Heart left ventricle (tissue), 16 donors: Measurements from ENCODE around the gene FOXJ3. TPM values are rescaled to one million over a fixed set of nuclear protein-coding genes. Genes with fewer than 3 reads are reported as not detected.

Experiments
- ATAC-seq, 4 donors: fragments of 200-7000 bp; cut with Tn5 transposase; one replicate each; pipeline ENCODE4 v1.9.1; 2020 to 2022; ENCODE audit warnings: moderate library complexity in 4 of 4, mild to moderate bottlenecking in 3 of 4, moderate number of reproducible peaks in 1 of 4
- DNase-seq, 5 donors: peaks; one replicate each; pipeline ENCODE4 v3.0.0-alpha.2; 2020
- H3K27ac ChIP-seq, 12 donors: fragments of 200-600 bp; sonication (generic) in 4 of 12; one replicate each; pipeline versions ENCODE4 v1.5.0 to v1.8.0; 2016 to 2022; ENCODE audit warnings: mild to moderate bottlenecking in 2 of 12
- H3K27me3 ChIP-seq, 9 donors: fragments of 200-600 bp; sonication (generic) in 2 of 9; one replicate each; pipeline versions ENCODE4 v1.5.1 to v1.8.0; 2016 to 2022; ENCODE audit warnings: mild to moderate bottlenecking in 3 of 9
- H3K36me3 ChIP-seq, 9 donors: fragments of 200-600 bp; sonication (generic) in 2 of 9; one replicate each; pipeline versions ENCODE4 v1.5.0 to v1.8.0; 2018 to 2022; ENCODE audit warnings: mild to moderate bottlenecking in 2 of 9
- H3K4me1 ChIP-seq, 12 donors: fragments of 200-600 bp; sonication (generic) in 4 of 12; one replicate each; pipeline versions ENCODE4 v1.5.0 to v1.8.0; 2016 to 2022; ENCODE audit warnings: mild to moderate bottlenecking in 3 of 12
- H3K4me3 ChIP-seq, 12 donors: fragments of 200-600 bp; sonication (generic) in 4 of 12; one replicate each; pipeline versions ENCODE4 v1.5.0 to v1.8.0; 2017 to 2022; ENCODE audit warnings: mild to moderate bottlenecking in 9 of 12, moderate library complexity in 4 of 12
- H3K9me3 ChIP-seq, 12 donors: fragments of 200-600 bp; sonication (generic) in 4 of 12; one replicate each; pipeline versions ENCODE4 v1.5.0 to v1.8.0; 2016 to 2022; ENCODE audit warnings: mild to moderate bottlenecking in 1 of 12
- POLR2A ChIP-seq, 2 donors: fragments of 450-650 bp; IDR thresholded peaks; one replicate each; pipeline ENCODE4 v1.6.1; 2017; ENCODE audit warnings: antibody characterized with exemption in 2 of 2, mild to moderate bottlenecking in 2 of 2, moderate library complexity in 2 of 2
- whole genome bisulfite sequencing, 4 donors: extraction: QIAGEN DNeasy Blood & Tissue Kit in 2 of 4; methylation state at CpG; one replicate each; pipeline versions ENCODE4 v1.1.5 to v1.1.7; 2013 to 2018; 5-methylcytosine and 5-hydroxymethylcytosine counted together
- intact Hi-C, 10 donors: fragments of 100-400 bp; cut with DNase I; formaldehyde crosslinking; loops; one replicate each; pipeline versions ENCODE4 v1.11.1 to v1.14.2; 2022
- polyA plus RNA-seq, 2 donors: library from polyadenylated mRNA; stranded (reverse); fragments of 200-250 nt; gene quantifications; one replicate each; pipeline ENCODE4 v1.2.3, GENCODE V29; 2013
- total RNA-seq, 9 donors: library from RNA; depleted of rRNA in 2 of 9; stranded (reverse); fragments of >200 nt in 2 of 9; fragmentation: NEBNext Ultra II Directional in 3 of 9; extraction: Animal tissue kit (Norgen Biotek cat#: 25700) in 3 of 9; gene quantifications; one replicate each; pipeline versions ENCODE4 v1.1.0 to v1.2.4, GENCODE V29; 2016 to 2023
- TF ChIP-seq, protein P1 (sequence below), 12 donors: fragments of 200-600 bp; sonication (generic) in 4 of 12; IDR thresholded peaks; one replicate each; pipeline versions ENCODE4 v1.5.0 to v1.8.0; 2018 to 2022; ENCODE audit warnings: antibody characterized with exemption in 12 of 12, mild to moderate bottlenecking in 5 of 12
- donor health status: ischemic (EF 13 %, LVEDD 7.1; RV severe dilation, severe dysfunction).
- donor health status: healthy with polysubstance abuse.
- donor health status: DM: no; HTN: yes; CAD: no.
- donor health status: DM: no; HTN: no; CAD: no.
- donor health status: ischemic (EF 25% LVEDD 6.9; RV normal size, moderate dysfunction).
- donor health status: ischemic (EF 25% LVEDD 5.7; RV mildly dilated, moderate dysfunction).
- donor health status: healthy.
- donor health status: DM: yes; HTN: yes; CAD: no.
- donor health status: ischemic (EF 35%, LVEDD 5.7; RV mildly dilated, moderate dysfunction).
- donor health status: nonischemic (EF 11% LVEDD 7.7; RV severe dilation, severe dysfunction).
- donor health status: DM: yes; HTN: yes; CAD: no.
- donor health status: PGD.
- donor health status: ischemic (EF 29% LVEDD 5.4; RV normal size, mild dysfunction).
- donor health status: nonischemic (EF 23%, LVEDD 6.1; RV moderate dilation, normal function).

The FOXJ3 gene
- total and polyA plus RNA-seq, 11 donors: 10.8 to 48.8 (median 36.4) TPM

DNA sequence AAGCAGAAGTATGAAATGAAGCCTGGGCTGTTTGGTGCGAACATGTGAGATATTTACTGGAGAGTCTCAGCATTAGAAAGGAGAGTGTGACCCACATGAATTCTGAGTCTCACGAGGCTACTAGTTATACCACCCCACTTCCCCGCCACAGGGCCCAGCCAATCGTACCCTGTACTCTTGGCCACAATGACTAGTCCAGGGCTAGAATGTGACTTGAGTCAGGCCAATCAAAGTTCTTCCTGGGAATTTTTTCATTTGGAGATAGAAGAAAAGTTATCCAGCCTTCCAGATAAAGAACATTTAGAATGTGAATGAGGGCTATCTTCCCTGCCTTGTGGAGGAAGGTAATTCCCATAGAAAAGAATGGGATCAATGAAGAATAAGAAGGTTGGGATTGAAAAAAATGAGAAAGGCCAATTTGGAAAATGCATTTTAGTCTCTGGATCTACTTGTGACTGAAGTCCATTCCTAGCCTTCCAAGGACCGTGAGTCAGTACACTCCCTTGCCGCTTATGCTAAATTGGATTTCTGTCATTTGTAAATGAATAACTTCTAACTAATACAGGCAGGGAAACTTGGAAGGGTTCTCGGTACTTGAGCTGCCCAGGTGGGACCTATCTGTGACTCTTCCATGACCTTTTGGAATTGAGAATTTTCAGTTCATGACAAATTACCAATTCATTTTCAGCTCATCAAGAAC, 33.2 kb upstream of the FOXJ3 start:
- H3K27me3 ChIP-seq: peaks cover 0 to 8% (median 0%) of the 10 kb centered on the region in 9 donors
- H3K27ac ChIP-seq: no peak overlapping the region
- H3K4me1 ChIP-seq: no peaks in the 10 kb centered on the region
- no peak overlapping the region for H3K4me3 ChIP-seq
- WGBS, 4 donors: 85 to 90% (median 88%) methylated on average over 7 of the region's 7 CpGs
- H3K36me3 ChIP-seq: no peaks in the 10 kb centered on the region
- TF ChIP-seq POLR2A (IDR thresholded peaks at IDR 0.05): no peak
- TF ChIP-seq, protein P1, sequence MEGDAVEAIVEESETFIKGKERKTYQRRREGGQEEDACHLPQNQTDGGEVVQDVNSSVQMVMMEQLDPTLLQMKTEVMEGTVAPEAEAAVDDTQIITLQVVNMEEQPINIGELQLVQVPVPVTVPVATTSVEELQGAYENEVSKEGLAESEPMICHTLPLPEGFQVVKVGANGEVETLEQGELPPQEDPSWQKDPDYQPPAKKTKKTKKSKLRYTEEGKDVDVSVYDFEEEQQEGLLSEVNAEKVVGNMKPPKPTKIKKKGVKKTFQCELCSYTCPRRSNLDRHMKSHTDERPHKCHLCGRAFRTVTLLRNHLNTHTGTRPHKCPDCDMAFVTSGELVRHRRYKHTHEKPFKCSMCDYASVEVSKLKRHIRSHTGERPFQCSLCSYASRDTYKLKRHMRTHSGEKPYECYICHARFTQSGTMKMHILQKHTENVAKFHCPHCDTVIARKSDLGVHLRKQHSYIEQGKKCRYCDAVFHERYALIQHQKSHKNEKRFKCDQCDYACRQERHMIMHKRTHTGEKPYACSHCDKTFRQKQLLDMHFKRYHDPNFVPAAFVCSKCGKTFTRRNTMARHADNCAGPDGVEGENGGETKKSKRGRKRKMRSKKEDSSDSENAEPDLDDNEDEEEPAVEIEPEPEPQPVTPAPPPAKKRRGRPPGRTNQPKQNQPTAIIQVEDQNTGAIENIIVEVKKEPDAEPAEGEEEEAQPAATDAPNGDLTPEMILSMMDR (IDR thresholded peaks at IDR 0.05): no peak
- ATAC-seq (no peak), DNase-seq (no peak)
- intact Hi-C loops: no loop called here
- H3K9me3 ChIP-seq: no peaks in the 10 kb centered on the region

DNA sequence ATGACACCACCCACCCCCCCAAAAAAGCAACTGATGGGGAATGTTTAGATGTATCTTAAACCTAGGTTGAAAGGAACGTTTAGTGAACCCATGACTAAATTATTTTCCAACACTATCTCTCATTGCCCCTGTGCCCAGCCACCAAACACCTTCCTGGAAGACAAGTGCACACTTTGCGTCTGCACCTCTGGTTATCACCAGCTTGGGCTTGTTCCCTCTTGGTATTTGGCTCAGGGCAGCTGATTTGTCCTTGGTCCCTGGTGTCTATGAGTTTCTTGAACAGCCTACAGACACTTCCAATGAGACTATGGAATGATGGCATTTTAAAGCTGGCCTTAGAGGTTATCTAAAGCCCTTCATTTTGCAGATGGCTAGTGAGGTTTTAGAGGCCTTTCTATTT, 30.1 kb upstream of the FOXJ3 start:
- ATAC-seq (peak in 2 of 4 donors; percentile 63 to 66), DNase-seq (no peak)
- TF ChIP-seq, protein P1 (IDR thresholded peaks at IDR 0.05): no peak
- TF ChIP-seq POLR2A (IDR thresholded peaks at IDR 0.05): no peak
- H3K27ac ChIP-seq: no peak overlapping the region
- H3K36me3 ChIP-seq: no peaks in the 10 kb centered on the region
- 36 to 47% (median 44%) methylated on average over 2 of the region's 2 CpGs for WGBS, 4 donors
- no peaks in the 10 kb centered on the region for H3K9me3 ChIP-seq
- H3K4me3 ChIP-seq: no peak overlapping the region
- H3K4me1 ChIP-seq: no peaks in the 10 kb centered on the region
- H3K27me3 ChIP-seq: peaks cover 0 to 8% (median 0%) of the 10 kb centered on the region in 9 donors
- intact Hi-C loops: no loop called here

DNA sequence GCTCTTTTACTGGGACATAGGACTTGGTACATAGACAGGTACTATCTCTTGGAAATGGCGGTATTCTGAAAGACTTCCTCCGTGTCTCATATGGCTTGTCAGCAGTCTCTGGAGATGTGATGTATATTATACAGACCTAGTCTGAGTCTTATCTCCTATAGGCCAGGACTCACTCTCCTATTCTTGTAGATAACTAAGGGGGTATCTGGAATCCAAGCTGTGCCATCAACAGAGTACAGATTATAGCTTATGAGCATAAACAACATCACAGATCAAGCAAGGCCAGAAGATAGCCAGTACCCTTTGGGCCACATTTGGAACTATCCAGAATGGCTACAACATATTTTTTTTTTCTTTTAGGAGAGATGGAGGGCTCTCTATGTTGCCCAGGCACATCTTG, 29.5 kb upstream of the FOXJ3 start:
- ATAC-seq: no peak
- H3K9me3 ChIP-seq: no peaks in the 10 kb centered on the region
- WGBS, 4 donors: 46 to 69% (median 55%) methylated on average over 2 of the region's 2 CpGs

DNA sequence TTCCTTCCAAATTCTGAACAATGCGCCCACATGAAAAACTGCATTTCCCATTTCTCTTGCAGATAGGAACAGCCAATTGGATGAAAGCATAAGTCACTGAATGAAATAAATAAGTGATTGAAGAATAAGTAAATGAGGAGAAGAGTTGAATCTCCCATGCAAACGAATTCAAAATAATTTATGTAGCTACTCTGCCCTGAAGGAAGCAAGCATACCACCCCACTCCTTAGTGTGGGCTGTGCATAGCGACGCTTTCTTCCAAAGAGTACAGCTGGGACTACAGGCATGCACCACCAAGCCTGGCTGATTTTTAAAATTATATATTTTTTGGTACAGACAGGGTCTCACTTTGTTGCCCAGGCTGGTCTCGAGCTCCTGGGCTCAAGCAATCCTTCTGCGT, 29.1 kb upstream of the FOXJ3 start:
- 84 to 88% (median 86%) methylated on average over 6 of the region's 6 CpGs for WGBS, 4 donors
- TF ChIP-seq POLR2A (IDR thresholded peaks at IDR 0.05): no peak
- TF ChIP-seq, protein P1 (IDR thresholded peaks at IDR 0.05): no peak
- no peaks in the 10 kb centered on the region for H3K9me3 ChIP-seq
- intact Hi-C loops: no loop called here
- no peaks in the 10 kb centered on the region for H3K36me3 ChIP-seq
- H3K27me3 ChIP-seq: peaks cover 0 to 6% (median 0%) of the 10 kb centered on the region in 9 donors
- no peaks in the 10 kb centered on the region for H3K4me1 ChIP-seq
- no peak overlapping the region for H3K4me3 ChIP-seq
- DNase-seq (no peak), ATAC-seq (no peak)
- H3K27ac ChIP-seq: no peak overlapping the region

More for the DNA sequence above, 29.5 kb upstream of the FOXJ3 start:
- Histone ChIP-seq H3K27me3 (peaks cover 0 to 6% (median 0%) of the 10 kb centered on the region in 9 donors), H3K36me3 (no peaks in the 10 kb centered on the region), H3K4me1 (no peaks in the 10 kb centered on the region), H3K27ac (no peak overlapping the region), H3K4me3 (no peak overlapping the region)
- no peak for DNase-seq
- no peak for TF ChIP-seq POLR2A (IDR thresholded peaks at IDR 0.05)
- TF ChIP-seq, protein P1 (IDR thresholded peaks at IDR 0.05): no peak
- intact Hi-C loops: no loop called here
